PFSK-1 (cell line): ENCODE measurements around the gene SERGEF.

ENCODE experiments used
- FOXP2 ChIP-seq: optimal IDR thresholded peaks from 2 replicates; pipeline ENCODE3; 2011; ENCODE audit warnings: borderline replicate concordance, control low read depth, inconsistent platforms; ENCODE audit not compliant: insufficient read depth; ENCODE audit errors: extremely low read length, extremely low read depth
- POLR2AphosphoS5 ChIP-seq: IDR thresholded peaks from 2 replicates; pipeline ENCODE4 v1.6.1; 2012; ENCODE audit warnings: low read depth, mild to moderate bottlenecking, control low read depth, low read length, moderate library complexity
- REST ChIP-seq, 2 experiments: IDR thresholded peaks; 2 replicates each; pipeline versions ENCODE4 v1.6.1 to v1.8.0; 2011 to 2012; ENCODE audit warnings: low read depth in 2 of 2, low read length in 2 of 2, control low read depth in 1 of 2, inconsistent platforms in 1 of 2, mild to moderate bottlenecking in 1 of 2, moderate library complexity in 1 of 2; ENCODE audit not compliant: insufficient read depth in 1 of 2
- SIN3A ChIP-seq: IDR thresholded peaks from 2 replicates; pipeline ENCODE4 v1.6.1; 2012; ENCODE audit warnings: mild to moderate bottlenecking, low read length, moderate library complexity, borderline replicate concordance; ENCODE audit not compliant: insufficient read depth
- TAF1 ChIP-seq: IDR thresholded peaks from 2 replicates; pipeline ENCODE4 v1.6.1; 2012; ENCODE audit warnings: low read length, control low read depth, borderline replicate concordance; ENCODE audit not compliant: insufficient read depth

GRCh38 chr11:17864478-17864941 lies 148.3 kb downstream of the SERGEF start:
- TF ChIP-seq POLR2AphosphoS5 (no peak), REST (IDR thresholded peaks at IDR 0.05; ENCODE audit: insufficient read depth in 1 of 2, low read depth in 2 of 2, low read length in 2 of 2) (no peak), SIN3A (no peak), TAF1 (no peak), FOXP2 (no peak)
